ENCODE results near the gene ENO4.

DNA sequence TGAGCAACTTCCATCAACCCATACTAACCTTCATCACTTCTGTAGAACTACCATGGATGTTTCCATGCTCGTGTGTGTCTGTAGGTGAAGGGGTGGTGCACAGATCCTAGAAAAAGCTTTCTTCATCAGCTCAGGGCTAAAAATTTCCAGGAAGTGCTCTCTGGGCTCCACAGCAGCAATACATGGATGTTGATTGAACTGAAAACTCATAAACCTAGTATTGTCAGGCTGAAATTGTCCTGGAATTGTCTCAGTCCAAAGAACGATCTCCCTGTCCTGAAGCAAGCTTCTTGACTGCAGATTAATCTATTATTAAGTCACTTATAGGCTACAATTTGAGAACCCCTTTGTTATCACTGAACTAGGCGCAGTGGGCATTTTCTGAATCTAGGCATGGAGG, 39.8 kb downstream of the ENO4 start:
- no peak for TF ChIP-seq POLR2A (IDR thresholded peaks at IDR 0.05)
- TF ChIP-seq, protein P1, sequence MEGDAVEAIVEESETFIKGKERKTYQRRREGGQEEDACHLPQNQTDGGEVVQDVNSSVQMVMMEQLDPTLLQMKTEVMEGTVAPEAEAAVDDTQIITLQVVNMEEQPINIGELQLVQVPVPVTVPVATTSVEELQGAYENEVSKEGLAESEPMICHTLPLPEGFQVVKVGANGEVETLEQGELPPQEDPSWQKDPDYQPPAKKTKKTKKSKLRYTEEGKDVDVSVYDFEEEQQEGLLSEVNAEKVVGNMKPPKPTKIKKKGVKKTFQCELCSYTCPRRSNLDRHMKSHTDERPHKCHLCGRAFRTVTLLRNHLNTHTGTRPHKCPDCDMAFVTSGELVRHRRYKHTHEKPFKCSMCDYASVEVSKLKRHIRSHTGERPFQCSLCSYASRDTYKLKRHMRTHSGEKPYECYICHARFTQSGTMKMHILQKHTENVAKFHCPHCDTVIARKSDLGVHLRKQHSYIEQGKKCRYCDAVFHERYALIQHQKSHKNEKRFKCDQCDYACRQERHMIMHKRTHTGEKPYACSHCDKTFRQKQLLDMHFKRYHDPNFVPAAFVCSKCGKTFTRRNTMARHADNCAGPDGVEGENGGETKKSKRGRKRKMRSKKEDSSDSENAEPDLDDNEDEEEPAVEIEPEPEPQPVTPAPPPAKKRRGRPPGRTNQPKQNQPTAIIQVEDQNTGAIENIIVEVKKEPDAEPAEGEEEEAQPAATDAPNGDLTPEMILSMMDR (IDR thresholded peaks at IDR 0.05), result no peak
- no peak for TF ChIP-seq POLR2AphosphoS5 (IDR thresholded peaks at IDR 0.05)
- TF ChIP-seq EP300 (IDR thresholded peaks at IDR 0.05), result no peak
